IMR-90 (cell line): ENCODE data around the gene SIPA1L3. TPM values are rescaled to one million over a fixed set of nuclear protein-coding genes. Genes with fewer than 3 reads are reported as not detected.

ENCODE experiments used
- ATAC-seq: fragments of 200-7000 bp; cut with Tn5 transposase; 2 replicates; pipeline ENCODE4 v1.9.1; 2020; ENCODE audit warnings: low read depth, mild to moderate bottlenecking, moderate library complexity
- BruUV-seq: library from RNA; stranded (reverse); fragments of 400-500 nt; replicated peaks from 2 replicates; lab custom pipeline; 2021; lab: Mats Ljungman, UMichigan
- CTCF ChIA-PET: fragments of 300-600 bp; formaldehyde crosslinking; extraction: SDS; loops from one replicate; lab custom pipeline; 2021; ENCODE audit warnings: antibody characterized with exemption; lab: Yijun Ruan, JAX
- POLR2A ChIA-PET: fragments of 300-600 bp; sonication (Branson Sonifier 250); formaldehyde crosslinking; loops from one replicate; lab custom pipeline; 2022; ENCODE audit warnings: antibody characterized with exemption; ENCODE audit not compliant: unreplicated experiment; lab: Charles Lee
- DNase-seq: peaks from one replicate; pipeline ENCODE4 v3.0.0; 2013
- H2AFZ ChIP-seq: replicated peaks from 2 replicates; pipeline ENCODE3; 2013; ENCODE audit warnings: low read length, mild to moderate bottlenecking; ENCODE audit not compliant: poor library complexity
- H2AK5ac ChIP-seq: 2 replicates; pipeline ENCODE4 v1.6.1; 2013; ENCODE audit warnings: low read depth, low read length, inconsistent platforms
- H2AK9ac ChIP-seq: replicated peaks from 2 replicates; pipeline ENCODE3; 2013; ENCODE audit warnings: mild to moderate bottlenecking, low read depth, low read length, moderate library complexity; ENCODE audit not compliant: poor library complexity
- H2BK120ac ChIP-seq: 2 replicates; pipeline ENCODE4 v1.6.1; 2013; ENCODE audit warnings: low read depth, low read length, inconsistent platforms
- H2BK15ac ChIP-seq: 3 replicates; pipeline ENCODE4 v1.6.1; 2013; ENCODE audit warnings: low read depth, low read length, inconsistent platforms
- H2BK20ac ChIP-seq: 2 replicates; pipeline ENCODE4 v1.6.1; 2013; ENCODE audit warnings: low read depth, mild to moderate bottlenecking, inconsistent platforms, low read length, moderate library complexity
- H2BK5ac ChIP-seq: 2 replicates; pipeline ENCODE4 v1.6.1; 2013; ENCODE audit warnings: mild to moderate bottlenecking, low read depth, low read length, inconsistent platforms; ENCODE audit not compliant: poor library complexity, severe bottlenecking
- H3K14ac ChIP-seq: replicated peaks from 2 replicates; pipeline ENCODE4 v1.6.1; 2013; ENCODE audit warnings: low read depth, low read length, inconsistent platforms
- H3K18ac ChIP-seq: 2 replicates; pipeline ENCODE4 v1.6.1; 2013; ENCODE audit warnings: low read depth, low read length, control low read depth
- H3K23ac ChIP-seq: 2 replicates; pipeline ENCODE4 v1.6.1; 2013; ENCODE audit warnings: low read depth, low read length, inconsistent platforms
- H3K27ac ChIP-seq: 2 replicates; pipeline ENCODE4 v1.5.1; 2013; ENCODE audit warnings: mild to moderate bottlenecking, control low read depth, low read length; ENCODE audit not compliant: insufficient read depth
- H3K27me3 ChIP-seq: 2 replicates; pipeline ENCODE4 v1.6.1; 2013; ENCODE audit warnings: low read length; ENCODE audit not compliant: control insufficient read depth, insufficient read depth
- H3K36me3 ChIP-seq: 2 replicates; pipeline ENCODE4 v1.6.1; 2013; ENCODE audit warnings: low read length, mixed read lengths; ENCODE audit not compliant: control insufficient read depth, insufficient read depth
- H3K4ac ChIP-seq: 2 replicates; pipeline ENCODE4 v1.6.1; 2013; ENCODE audit warnings: low read depth, low read length, inconsistent platforms
- H3K4me1 ChIP-seq: 2 replicates; pipeline ENCODE4 v1.6.1; 2013; ENCODE audit warnings: low read length, mixed read lengths; ENCODE audit not compliant: control insufficient read depth, insufficient read depth
- H3K4me2 ChIP-seq: 2 replicates; pipeline ENCODE4 v1.6.1; 2013; ENCODE audit warnings: low read depth, mild to moderate bottlenecking, control low read depth, low read length, moderate library complexity
- H3K4me3 ChIP-seq: 2 replicates; pipeline ENCODE4 v1.5.1; 2013; ENCODE audit warnings: low read depth, mild to moderate bottlenecking, control low read depth, low read length, moderate library complexity; ENCODE audit not compliant: insufficient read depth
- H3K56ac ChIP-seq: 2 replicates; pipeline ENCODE4 v1.6.1; 2013; ENCODE audit warnings: low read length, inconsistent platforms; ENCODE audit not compliant: insufficient read depth; ENCODE audit errors: extremely low read depth
- H3K79me1 ChIP-seq, 2 experiments: 2 replicates each; pipeline ENCODE4 v1.6.1; 2013; ENCODE audit warnings: low read length in 2 of 2, inconsistent platforms in 1 of 2, low read depth in 1 of 2
- H3K9ac ChIP-seq: 2 replicates; pipeline ENCODE4 v1.6.1; 2013; ENCODE audit warnings: low read depth, low read length, control low read depth
- H3K9me1 ChIP-seq: 2 replicates; pipeline ENCODE4 v1.6.1; 2013; ENCODE audit warnings: low read length, inconsistent platforms; ENCODE audit not compliant: insufficient read depth
- H3K9me3 ChIP-seq: 2 replicates; pipeline ENCODE4 v1.6.1; 2013; ENCODE audit warnings: low read length; ENCODE audit not compliant: control insufficient read depth, insufficient read depth
- H4K20me1 ChIP-seq: 2 replicates; pipeline ENCODE4 v1.6.1; 2013; ENCODE audit warnings: low read length, inconsistent platforms; ENCODE audit not compliant: insufficient read depth
- H4K5ac ChIP-seq: 2 replicates; pipeline ENCODE4 v1.6.1; 2013; ENCODE audit warnings: mild to moderate bottlenecking, low read depth, low read length, control low read depth
- H4K8ac ChIP-seq, 2 experiments: 2 replicates each; pipeline ENCODE4 v1.6.1; 2013; ENCODE audit warnings: low read depth in 2 of 2, low read length in 2 of 2, control low read depth in 1 of 2, inconsistent platforms in 1 of 2
- H4K91ac ChIP-seq: 2 replicates; pipeline ENCODE4 v1.6.1; 2013; ENCODE audit warnings: low read depth, low read length, inconsistent platforms; ENCODE audit not compliant: insufficient read depth
- BHLHE40 ChIP-seq: fragments of 150-350 bp; IDR thresholded peaks from 2 replicates; pipeline ENCODE4 v1.6.1; 2016; ENCODE audit warnings: mild to moderate bottlenecking, low read depth, low read length
- CEBPB ChIP-seq: IDR thresholded peaks from 2 replicates; pipeline ENCODE4 v1.6.1; 2012; ENCODE audit warnings: low read depth, low read length, improper control_type of control experiment
- CHD1 ChIP-seq: IDR thresholded peaks from 2 replicates; pipeline ENCODE4 v1.6.1; 2012; ENCODE audit warnings: low read depth, low read length, improper control_type of control experiment
- FOS ChIP-seq: fragments of 150-350 bp; IDR thresholded peaks from 2 replicates; pipeline ENCODE4 v1.6.1; 2016; ENCODE audit warnings: low read depth, low read length
- MAFK ChIP-seq: IDR thresholded peaks from 2 replicates; pipeline ENCODE4 v1.6.1; 2012; ENCODE audit warnings: low read depth, low read length, improper control_type of control experiment
- MAZ ChIP-seq: IDR thresholded peaks from 2 replicates; pipeline ENCODE4 v1.6.1; 2012; ENCODE audit warnings: low read depth, mild to moderate bottlenecking, low read length, improper control_type of control experiment, moderate library complexity, borderline replicate concordance
- MXI1 ChIP-seq: IDR thresholded peaks from 2 replicates; pipeline ENCODE4 v1.6.1; 2012; ENCODE audit warnings: low read depth, mild to moderate bottlenecking, low read length, moderate library complexity, borderline replicate concordance
- NFE2L2 ChIP-seq: fragments of 150-350 bp; IDR thresholded peaks from 2 replicates; pipeline ENCODE4 v1.6.1; 2016; ENCODE audit warnings: low read depth, mild to moderate bottlenecking, low read length
- POLR2A ChIP-seq: IDR thresholded peaks from 2 replicates; pipeline ENCODE4 v1.6.1; 2012; ENCODE audit warnings: mild to moderate bottlenecking, low read depth, low read length
- RAD21 ChIP-seq: IDR thresholded peaks from 2 replicates; pipeline ENCODE4 v1.6.1; 2012; ENCODE audit warnings: low read length, improper control_type of control experiment
- RCOR1 ChIP-seq: IDR thresholded peaks from 2 replicates; pipeline ENCODE4 v1.6.1; 2012; ENCODE audit warnings: mild to moderate bottlenecking, low read length, improper control_type of control experiment; ENCODE audit not compliant: insufficient replicate concordance
- RFX5 ChIP-seq: IDR thresholded peaks from 2 replicates; pipeline ENCODE4 v1.8.0; 2012; ENCODE audit warnings: low read depth, mild to moderate bottlenecking, low read length, moderate library complexity
- SMC3 ChIP-seq: fragments of 150-350 bp; IDR thresholded peaks from 2 replicates; pipeline ENCODE4 v1.6.1; 2016; ENCODE audit warnings: low read depth, mild to moderate bottlenecking, antibody characterized with exemption, low read length, moderate library complexity
- WGBS, 2 experiments: methylation state at CpG; one replicate each; pipeline versions ENCODE4 v1.1.5 to v1.1.7; 2013; ENCODE audit warnings: missing lambda C conversion rate in 2 of 2; ENCODE audit not compliant: insufficient read length in 1 of 2; ENCODE audit errors: extremely low coverage in 2 of 2; 5-methylcytosine and 5-hydroxymethylcytosine counted together
- dilution Hi-C: fragments of 300-500 bp; cut with HindIII; formaldehyde crosslinking; loops from one replicate; pipeline ENCODE4 v1.14.3; 2018; ENCODE audit warnings: low sequenced_read_pairs; ENCODE audit not compliant: unreplicated experiment
- in situ Hi-C: fragments of 300-500 bp; cut with MboI; formaldehyde crosslinking; loops from 3 replicates; pipeline ENCODE4 v1.14.3; 2019; ENCODE audit warnings: low sequenced_read_pairs, inconsistent platforms, mixed read lengths
- intact Hi-C: fragments of 100-400 bp; cut with micrococcal nuclease; formaldehyde crosslinking; loops from 2 replicates; pipeline ENCODE4 v1.10.0; 2022
- polyA plus RNA-seq, 3 experiments: library from polyadenylated mRNA; depleted of rRNA; stranded (reverse); fragments of >200 nt; gene quantifications; 2 replicates each; pipeline ENCODE4 v1.2.3, GENCODE V29; 2012; ENCODE audit warnings: low replicate concordance in 1 of 3
- total RNA-seq: library from RNA; depleted of rRNA; stranded (reverse); fragments of >200 nt; gene quantifications from 2 replicates; pipeline ENCODE4 v1.2.3, GENCODE V29; 2012
- TF ChIP-seq, protein P1 (sequence below): fragments of 150-350 bp; IDR thresholded peaks from 2 replicates; pipeline ENCODE4 v1.6.1; 2016; ENCODE audit warnings: low read depth, mild to moderate bottlenecking, low read length, moderate library complexity, borderline replicate concordance
- TF ChIP-seq, protein P2 (sequence below): conservative IDR thresholded peaks from 2 replicates; pipeline ENCODE4 v1.5.1; 2012; ENCODE audit warnings: mild to moderate bottlenecking, low read depth, low read length, improper control_type of control experiment
- TF ChIP-seq, protein P3 (sequence below): fragments of 150-350 bp; IDR thresholded peaks from 2 replicates; pipeline ENCODE4 v1.6.1; 2017; ENCODE audit warnings: mild to moderate bottlenecking, antibody characterized with exemption, low read length, low read depth

SIPA1L3 gene
- total and polyA plus RNA-seq, 2 of the 4 experiments (the other 2 are of a cell fraction) = 4.1 to 9.4 TPM

DNA sequence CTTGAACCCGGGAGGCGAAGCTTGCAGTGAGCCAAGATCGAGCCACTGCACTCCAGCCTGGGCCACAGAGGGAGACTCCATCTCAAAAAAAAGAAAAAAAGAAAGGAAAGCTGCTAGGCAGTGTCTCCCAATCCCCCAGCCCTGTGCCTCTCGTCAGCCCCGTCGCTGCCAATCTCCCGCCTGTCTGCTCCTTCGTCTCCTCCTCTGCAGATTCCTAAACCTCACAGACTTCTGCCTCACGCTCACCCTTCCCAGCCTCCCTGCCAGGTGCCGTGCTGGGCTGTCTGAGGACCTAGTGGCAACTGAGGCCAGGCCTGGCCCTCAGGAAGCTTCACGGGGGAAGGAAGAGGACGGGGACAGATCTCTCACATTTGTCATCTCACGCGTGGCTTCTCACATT lies 295.5 kb downstream of the SIPA1L3 start:
- H3K79me1 ChIP-seq = no peaks in the 10 kb centered on the region
- in situ Hi-C loops (no loop called here), dilution Hi-C loops (no loop called here), intact Hi-C loops (no loop called here)
- no peak overlapping the region for H2BK5ac ChIP-seq
- no peak overlapping the region for H2AK5ac ChIP-seq
- no peak overlapping the region for H3K4me3 ChIP-seq
- TF ChIP-seq RFX5 (no peak), FOS (no peak), SMC3 (no peak), MAZ (no peak), RAD21 (no peak), MAFK (no peak), NFE2L2 (no peak), MXI1 (no peak), RCOR1 (no peak), POLR2A (no peak), BHLHE40 (no peak), CEBPB (no peak), CHD1 (no peak)
- TF ChIP-seq, protein P1, sequence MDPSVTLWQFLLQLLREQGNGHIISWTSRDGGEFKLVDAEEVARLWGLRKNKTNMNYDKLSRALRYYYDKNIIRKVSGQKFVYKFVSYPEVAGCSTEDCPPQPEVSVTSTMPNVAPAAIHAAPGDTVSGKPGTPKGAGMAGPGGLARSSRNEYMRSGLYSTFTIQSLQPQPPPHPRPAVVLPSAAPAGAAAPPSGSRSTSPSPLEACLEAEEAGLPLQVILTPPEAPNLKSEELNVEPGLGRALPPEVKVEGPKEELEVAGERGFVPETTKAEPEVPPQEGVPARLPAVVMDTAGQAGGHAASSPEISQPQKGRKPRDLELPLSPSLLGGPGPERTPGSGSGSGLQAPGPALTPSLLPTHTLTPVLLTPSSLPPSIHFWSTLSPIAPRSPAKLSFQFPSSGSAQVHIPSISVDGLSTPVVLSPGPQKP = no peak
- TF ChIP-seq, protein P2, sequence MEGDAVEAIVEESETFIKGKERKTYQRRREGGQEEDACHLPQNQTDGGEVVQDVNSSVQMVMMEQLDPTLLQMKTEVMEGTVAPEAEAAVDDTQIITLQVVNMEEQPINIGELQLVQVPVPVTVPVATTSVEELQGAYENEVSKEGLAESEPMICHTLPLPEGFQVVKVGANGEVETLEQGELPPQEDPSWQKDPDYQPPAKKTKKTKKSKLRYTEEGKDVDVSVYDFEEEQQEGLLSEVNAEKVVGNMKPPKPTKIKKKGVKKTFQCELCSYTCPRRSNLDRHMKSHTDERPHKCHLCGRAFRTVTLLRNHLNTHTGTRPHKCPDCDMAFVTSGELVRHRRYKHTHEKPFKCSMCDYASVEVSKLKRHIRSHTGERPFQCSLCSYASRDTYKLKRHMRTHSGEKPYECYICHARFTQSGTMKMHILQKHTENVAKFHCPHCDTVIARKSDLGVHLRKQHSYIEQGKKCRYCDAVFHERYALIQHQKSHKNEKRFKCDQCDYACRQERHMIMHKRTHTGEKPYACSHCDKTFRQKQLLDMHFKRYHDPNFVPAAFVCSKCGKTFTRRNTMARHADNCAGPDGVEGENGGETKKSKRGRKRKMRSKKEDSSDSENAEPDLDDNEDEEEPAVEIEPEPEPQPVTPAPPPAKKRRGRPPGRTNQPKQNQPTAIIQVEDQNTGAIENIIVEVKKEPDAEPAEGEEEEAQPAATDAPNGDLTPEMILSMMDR = no peak
- TF ChIP-seq, protein P3, sequence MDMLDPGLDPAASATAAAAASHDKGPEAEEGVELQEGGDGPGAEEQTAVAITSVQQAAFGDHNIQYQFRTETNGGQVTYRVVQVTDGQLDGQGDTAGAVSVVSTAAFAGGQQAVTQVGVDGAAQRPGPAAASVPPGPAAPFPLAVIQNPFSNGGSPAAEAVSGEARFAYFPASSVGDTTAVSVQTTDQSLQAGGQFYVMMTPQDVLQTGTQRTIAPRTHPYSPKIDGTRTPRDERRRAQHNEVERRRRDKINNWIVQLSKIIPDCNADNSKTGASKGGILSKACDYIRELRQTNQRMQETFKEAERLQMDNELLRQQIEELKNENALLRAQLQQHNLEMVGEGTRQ = no peak
- no peak overlapping the region for H3K23ac ChIP-seq
- no peaks in the 10 kb centered on the region for H3K4me1 ChIP-seq
- POLR2A ChIA-PET = no interaction called here
- H2BK20ac ChIP-seq = no peak overlapping the region
- DNase-seq (no peak), ATAC-seq (no peak)
- peak overlapping the region; percentile 50 for H2AK9ac ChIP-seq
- H2AFZ ChIP-seq = no peak overlapping the region
- no peak overlapping the region for H2BK120ac ChIP-seq
- H4K8ac ChIP-seq = no peak overlapping the region
- 100% methylated on average over 4 of the region's 14 CpGs; no CpG with 5 or more reads in 1 of the 2 experiments for WGBS, 2 experiments
- no peak overlapping the region for H3K14ac ChIP-seq
- no peak overlapping the region for H3K9ac ChIP-seq
- BruUV-seq = no TSS peak
- H3K18ac ChIP-seq = no peak overlapping the region
- H3K27ac ChIP-seq = no peak overlapping the region
- H3K4ac ChIP-seq = no peak overlapping the region
- H3K9me1 ChIP-seq = no peaks in the 10 kb centered on the region
- CTCF ChIA-PET = no interaction called here
- no peaks in the 10 kb centered on the region for H3K9me3 ChIP-seq
- H2BK15ac ChIP-seq = no peak overlapping the region
- H4K91ac ChIP-seq = no peak overlapping the region
- H4K20me1 ChIP-seq = no peaks in the 10 kb centered on the region
- H3K56ac ChIP-seq = no peak overlapping the region
- H3K27me3 ChIP-seq = no peaks in the 10 kb centered on the region
- H3K36me3 ChIP-seq = peaks cover 23% of the 10 kb centered on the region
- no peak overlapping the region for H4K5ac ChIP-seq
- no peak overlapping the region for H3K4me2 ChIP-seq
